Thoracic aorta (tissue), 2 donors: ENCODE measurements around the gene EYA4. TPM values are rescaled to one million over a fixed set of nuclear protein-coding genes. Genes with fewer than 3 reads are reported as not detected.

ENCODE experiments used
- ATAC-seq: fragments of 150-250 bp; one replicate; pipeline ENCODE4 v1.8.0; 2017; ENCODE audit warnings: low read depth; ENCODE audit not compliant: insufficient number of reproducible peaks, low FRiP score
- DNase-seq: peaks from one replicate; pipeline ENCODE4 v3.0.0-alpha.2; 2020; ENCODE audit warnings: low spot score
- H3K27ac ChIP-seq, 2 donors: fragments of 200-600 bp; sonication (generic); 1 replicate in 1 of 2; 2 replicates in 1 of 2; pipeline ENCODE4 v1.5.1; 2016; ENCODE audit warnings: mild to moderate bottlenecking in 2 of 2, moderate library complexity in 2 of 2
- H3K27me3 ChIP-seq: fragments of 200-600 bp; sonication (generic); replicated peaks from 2 replicates; pipeline ENCODE4 v1.6.0; 2016; ENCODE audit warnings: mild to moderate bottlenecking; ENCODE audit not compliant: insufficient read depth
- H3K36me3 ChIP-seq: fragments of 200-600 bp; sonication (generic); one replicate; pipeline ENCODE4 v1.5.1; 2016
- H3K4me1 ChIP-seq, 2 donors: fragments of 200-600 bp; sonication (generic); 1 replicate in 1 of 2; 2 replicates in 1 of 2; pipeline versions ENCODE4 v1.5.1 to v1.6.0; 2016; ENCODE audit warnings: low read depth in 2 of 2, mild to moderate bottlenecking in 1 of 2; ENCODE audit not compliant: control insufficient read depth in 1 of 2
- H3K4me3 ChIP-seq: fragments of 200-600 bp; sonication (generic); 2 replicates; pipeline ENCODE4 v1.5.1; 2016; ENCODE audit warnings: mild to moderate bottlenecking
- H3K9me3 ChIP-seq: fragments of 200-600 bp; sonication (generic); 2 replicates; pipeline ENCODE4 v1.5.1; 2016
- CTCF ChIP-seq: fragments of 200-600 bp; sonication (generic); IDR thresholded peaks from one replicate; pipeline ENCODE4 v1.5.1; 2019; ENCODE audit warnings: antibody characterized with exemption
- total RNA-seq, 2 donors: library from RNA; depleted of rRNA; stranded (reverse); fragments of >200 nt; gene quantifications; one replicate each; pipeline versions ENCODE4 v1.1.0 to v1.2.3, GENCODE V29; 2016

The EYA4 gene
- total RNA-seq, 2 donors from 2014 or later, result 1.3 to 3.0 TPM

GRCh38 chr6:133503336-133503729, 262.2 kb downstream of the EYA4 start:
- no peak for TF ChIP-seq CTCF
- peak overlapping the region; percentile 40 to 61 for H3K27ac ChIP-seq
- DNase-seq, result no peak
- peaks cover 15 to 43% of the 10 kb centered on the region in 2 donors for H3K4me1 ChIP-seq
- H3K9me3 ChIP-seq, result no peaks in the 10 kb centered on the region
- no peaks in the 10 kb centered on the region for H3K36me3 ChIP-seq
- ATAC-seq, result no peak
- no peaks in the 10 kb centered on the region for H3K27me3 ChIP-seq
- H3K4me3 ChIP-seq, result no peak overlapping the region

GRCh38 chr6:133504158-133504557, 263.0 kb downstream of the EYA4 start:
- H3K4me1 ChIP-seq, result peaks cover 15 to 43% of the 10 kb centered on the region in 2 donors
- no peaks in the 10 kb centered on the region for H3K27me3 ChIP-seq
- no peak for ATAC-seq
- no peak for TF ChIP-seq CTCF
- H3K36me3 ChIP-seq, result no peaks in the 10 kb centered on the region
- H3K27ac ChIP-seq, result peak overlapping the region in 1 of 2 donors; percentile 40
- H3K9me3 ChIP-seq, result no peaks in the 10 kb centered on the region
- no peak overlapping the region for H3K4me3 ChIP-seq
- no peak for DNase-seq

- DNase-seq, result no peak
These were observed 263.6 kb downstream of the EYA4 start for GRCh38 chr6:133504761-133505160.

GRCh38 chr6:133505681-133506080, 264.5 kb downstream of the EYA4 start:
- TF ChIP-seq CTCF, result no peak
- ATAC-seq, result no peak

More at GRCh38 chr6:133504761-133505160, 263.6 kb downstream of the EYA4 start:
- H3K9me3 ChIP-seq, result no peaks in the 10 kb centered on the region
- no peak for TF ChIP-seq CTCF
- peaks cover 15 to 43% of the 10 kb centered on the region in 2 donors for H3K4me1 ChIP-seq
- H3K27ac ChIP-seq, result no peak overlapping the region
- H3K4me3 ChIP-seq, result no peak overlapping the region
- H3K36me3 ChIP-seq, result no peaks in the 10 kb centered on the region
- ATAC-seq, result no peak
- H3K27me3 ChIP-seq, result no peaks in the 10 kb centered on the region

GRCh38 chr6:133512410-133513016, 271.4 kb downstream of the EYA4 start:
- ATAC-seq, result no peak
- peak; percentile 59 for TF ChIP-seq CTCF
- Histone ChIP-seq H3K4me1 (no peaks in the 10 kb centered on the region), H3K9me3 (no peaks in the 10 kb centered on the region), H3K27ac (no peak overlapping the region), H3K4me3 (no peak overlapping the region), H3K27me3 (no peaks in the 10 kb centered on the region), H3K36me3 (no peaks in the 10 kb centered on the region)
- no peak for DNase-seq

More at GRCh38 chr6:133505681-133506080, 264.5 kb downstream of the EYA4 start:
- H3K4me3 ChIP-seq, result no peak overlapping the region
- H3K4me1 ChIP-seq, result peaks cover 15 to 43% of the 10 kb centered on the region in 2 donors
- H3K36me3 ChIP-seq, result no peaks in the 10 kb centered on the region
- no peaks in the 10 kb centered on the region for H3K27me3 ChIP-seq
- H3K9me3 ChIP-seq, result no peaks in the 10 kb centered on the region
- H3K27ac ChIP-seq, result no peak overlapping the region
- DNase-seq, result no peak
